B cell (primary cell): ENCODE data around the gene HLA-DQA1.

Experiments
- CTCF ChIP-seq: fragments of 200-600 bp; IDR thresholded peaks from one replicate; pipeline ENCODE4 v1.8.0; 2022; ENCODE audit warnings: antibody characterized with exemption, mild to moderate bottlenecking
- EZH2 ChIP-seq: IDR thresholded peaks from 2 replicates; pipeline ENCODE4 v1.6.1; 2012; ENCODE audit warnings: borderline replicate concordance, low read depth, mild to moderate bottlenecking, moderate library complexity, low read length; ENCODE audit not compliant: insufficient read depth, poor library complexity, severe bottlenecking

GRCh38 chr6:32627831-32628230 lies 9.4 kb upstream of the HLA-DQA1 start:
- no peak for TF ChIP-seq CTCF
- TF ChIP-seq EZH2, result no peak
